ENCODE results near the gene CYBC1.

DNA sequence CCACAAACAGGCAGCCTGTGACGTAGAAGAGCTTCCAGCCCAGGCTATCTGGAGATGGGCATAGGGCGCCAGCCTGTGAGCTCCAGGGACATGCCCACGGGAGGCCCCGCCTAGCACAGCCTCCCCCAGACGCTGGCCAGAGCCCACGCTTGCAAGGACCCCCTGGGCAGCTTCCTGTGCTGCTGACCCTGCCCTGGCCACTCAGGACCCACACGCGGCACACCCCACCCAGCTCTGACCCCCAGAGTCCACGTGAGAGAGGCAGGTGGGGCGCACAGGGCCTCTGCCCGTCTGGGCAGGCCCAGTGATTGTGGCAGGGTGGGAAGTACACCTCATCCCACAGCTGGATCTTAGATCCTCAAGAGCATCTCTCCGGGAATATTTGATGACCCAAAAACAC, 3.9 kb downstream of the CYBC1 start:
- TF ChIP-seq POLR2AphosphoS5 (IDR thresholded peaks at IDR 0.05) (no peak), EP300 (IDR thresholded peaks at IDR 0.05) (no peak), POLR2A (IDR thresholded peaks at IDR 0.05) (no peak)
- TF ChIP-seq, protein P1, sequence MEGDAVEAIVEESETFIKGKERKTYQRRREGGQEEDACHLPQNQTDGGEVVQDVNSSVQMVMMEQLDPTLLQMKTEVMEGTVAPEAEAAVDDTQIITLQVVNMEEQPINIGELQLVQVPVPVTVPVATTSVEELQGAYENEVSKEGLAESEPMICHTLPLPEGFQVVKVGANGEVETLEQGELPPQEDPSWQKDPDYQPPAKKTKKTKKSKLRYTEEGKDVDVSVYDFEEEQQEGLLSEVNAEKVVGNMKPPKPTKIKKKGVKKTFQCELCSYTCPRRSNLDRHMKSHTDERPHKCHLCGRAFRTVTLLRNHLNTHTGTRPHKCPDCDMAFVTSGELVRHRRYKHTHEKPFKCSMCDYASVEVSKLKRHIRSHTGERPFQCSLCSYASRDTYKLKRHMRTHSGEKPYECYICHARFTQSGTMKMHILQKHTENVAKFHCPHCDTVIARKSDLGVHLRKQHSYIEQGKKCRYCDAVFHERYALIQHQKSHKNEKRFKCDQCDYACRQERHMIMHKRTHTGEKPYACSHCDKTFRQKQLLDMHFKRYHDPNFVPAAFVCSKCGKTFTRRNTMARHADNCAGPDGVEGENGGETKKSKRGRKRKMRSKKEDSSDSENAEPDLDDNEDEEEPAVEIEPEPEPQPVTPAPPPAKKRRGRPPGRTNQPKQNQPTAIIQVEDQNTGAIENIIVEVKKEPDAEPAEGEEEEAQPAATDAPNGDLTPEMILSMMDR (IDR thresholded peaks at IDR 0.05), result no peak
